ENCODE results near the gene MRPL52.
A peak's percentile ranks its signal among the peaks of the same experiment; 100 is the strongest.
"Not testable (repeated sequence)": the region's sequence is repeated elsewhere in the genome, so short reads cannot be mapped to it uniquely, and the experiment has no call there.

Gene MRPL52

GRCh38 chr14:22808388-22809209 lies 21.1 kb upstream of the MRPL52 start:
- DNase-seq (ENCODE audit: extremely low spot score, insufficient read length, low read depth) (no peak), FAIRE-seq (no peak)

- DNase-seq (ENCODE audit: extremely low spot score, insufficient read length, low read depth) (no peak), FAIRE-seq (no peak)
Measured at GRCh38 chr14:22811722-22812121, 18.0 kb upstream of the MRPL52 start.

- DNase-seq (ENCODE audit: extremely low spot score, insufficient read length, low read depth): no peak
- FAIRE-seq: no peak
Measured at GRCh38 chr14:22812744-22813143, 16.9 kb upstream of the MRPL52 start.

GRCh38 chr14:22813145-22813544 lies 16.5 kb upstream of the MRPL52 start:
- DNase-seq (ENCODE audit: extremely low spot score, insufficient read length, low read depth) (no peak), FAIRE-seq (no peak)

- DNase-seq (ENCODE audit: extremely low spot score, insufficient read length, low read depth) (no peak), FAIRE-seq (no peak)
Measured at GRCh38 chr14:22814373-22814772, 15.3 kb upstream of the MRPL52 start.

- FAIRE-seq (no peak), DNase-seq (ENCODE audit: extremely low spot score, insufficient read length, low read depth) (no peak)
Measured at GRCh38 chr14:22814941-22815713, 14.6 kb upstream of the MRPL52 start, which contains the start of gene SLC7A7. TSS of gene SLC7A7 (minus strand) at chr14:22815435. CDS start at chr14:22813398, 2,037 bp downstream.

- FAIRE-seq (peak; percentile 18), DNase-seq (ENCODE audit: extremely low spot score, insufficient read length, low read depth) (no peak)
Measured at GRCh38 chr14:22819151-22819988, 10.3 kb upstream of the MRPL52 start.

- FAIRE-seq: no peak
- no peak for DNase-seq (ENCODE audit: extremely low spot score, insufficient read length, low read depth)
Measured at GRCh38 chr14:22820731-22821130, 9.0 kb upstream of the MRPL52 start.

- DNase-seq (ENCODE audit: extremely low spot score, insufficient read length, low read depth) (no peak), FAIRE-seq (no peak)
Measured at GRCh38 chr14:22821193-22822015, 8.3 kb upstream of the MRPL52 start.

GRCh38 chr14:22822016-22822570 lies 7.6 kb upstream of the MRPL52 start:
- DNase-seq (ENCODE audit: extremely low spot score, insufficient read length, low read depth): no peak
- no peak for FAIRE-seq

- peak; percentile 44 for FAIRE-seq
- DNase-seq (ENCODE audit: extremely low spot score, insufficient read length, low read depth): no peak
Measured at GRCh38 chr14:22822571-22823098, 7.1 kb upstream of the MRPL52 start.

GRCh38 chr14:22824711-22825359 lies 4.9 kb upstream of the MRPL52 start:
- no peak for DNase-seq (ENCODE audit: extremely low spot score, insufficient read length, low read depth)
- FAIRE-seq: no peak

- not testable (repeated sequence) for DNase-seq (ENCODE audit: extremely low spot score, insufficient read length, low read depth); FAIRE-seq
Measured at GRCh38 chr14:22829076-22829660, 519 bp upstream of the MRPL52 start.

GRCh38 chr14:22830443-22831010 lies 840 bp downstream of the MRPL52 start:
- DNase-seq (ENCODE audit: extremely low spot score, insufficient read length, low read depth) (no peak), FAIRE-seq (no peak)

GRCh38 chr14:22835505-22835904 lies 5.8 kb downstream of the MRPL52 start:
- FAIRE-seq (no peak), DNase-seq (ENCODE audit: extremely low spot score, insufficient read length, low read depth) (no peak)

- DNase-seq (ENCODE audit: extremely low spot score, insufficient read length, low read depth) (no peak), FAIRE-seq (no peak)
Measured at GRCh38 chr14:22836301-22837113, 6.8 kb downstream of the MRPL52 start, which contains the start of gene MMP14. TSS of gene MMP14 (plus strand) at chr14:22836585. CDS start at chr14:22836818, 233 bp downstream.

All from GM18507 (cell line).